MM.1S (cell line): ENCODE measurements around the gene RBBP6.

Source experiments
- DNase-seq: peaks from one replicate; pipeline ENCODE4 v3.0.0-alpha.2; 2015
- H2AFZ ChIP-seq: fragments of 300-600 bp; sonication (generic); 2 replicates; pipeline ENCODE4 v1.6.0; 2016; ENCODE audit warnings: antibody characterized with exemption, low read length
- H3F3A ChIP-seq: fragments of 300-600 bp; sonication (generic); 2 replicates; pipeline ENCODE4 v1.6.1; 2016; ENCODE audit warnings: mild to moderate bottlenecking, antibody characterized with exemption, low read length, moderate library complexity, mixed read lengths; ENCODE audit not compliant: insufficient read depth
- H3K27ac ChIP-seq: fragments of 300-600 bp; sonication (generic); 2 replicates; pipeline ENCODE4 v1.5.1; 2016; ENCODE audit warnings: mild to moderate bottlenecking, low read length
- H3K27me3 ChIP-seq: fragments of 300-600 bp; sonication (generic); replicated peaks from 2 replicates; pipeline ENCODE4 v1.6.0; 2016; ENCODE audit warnings: low read length; ENCODE audit not compliant: insufficient read depth
- H3K36me3 ChIP-seq: fragments of 300-600 bp; sonication (generic); replicated peaks from 2 replicates; pipeline ENCODE4 v1.6.1; 2016; ENCODE audit warnings: mild to moderate bottlenecking, low read length, mixed read lengths; ENCODE audit not compliant: insufficient read depth
- H3K4me1 ChIP-seq: fragments of 300-600 bp; sonication (generic); 2 replicates; pipeline ENCODE4 v1.6.1; 2016; ENCODE audit warnings: low read length, mixed read lengths
- H3K4me2 ChIP-seq: fragments of 300-600 bp; sonication (generic); 2 replicates; pipeline ENCODE4 v1.6.0; 2016; ENCODE audit warnings: low read depth, low read length
- H3K4me3 ChIP-seq: fragments of 300-600 bp; sonication (generic); 2 replicates; pipeline ENCODE4 v1.5.1; 2016; ENCODE audit warnings: low read length, mixed read lengths
- H3K79me2 ChIP-seq: fragments of 300-600 bp; sonication (generic); 2 replicates; pipeline ENCODE4 v1.6.1; 2016; ENCODE audit warnings: mixed run types, low read length, mixed read lengths
- H3K9ac ChIP-seq: fragments of 300-600 bp; sonication (generic); 2 replicates; pipeline ENCODE4 v1.6.1; 2016; ENCODE audit warnings: low read length, mixed read lengths
- H3K9me2 ChIP-seq: fragments of 300-600 bp; sonication (generic); replicated peaks from 2 replicates; pipeline ENCODE4 v1.6.1; 2016; ENCODE audit warnings: mild to moderate bottlenecking, low read length, mixed read lengths; ENCODE audit not compliant: insufficient read depth
- H3K9me3 ChIP-seq: fragments of 300-600 bp; sonication (generic); replicated peaks from 2 replicates; pipeline ENCODE4 v1.6.1; 2016; ENCODE audit warnings: mild to moderate bottlenecking, low read length, mixed read lengths; ENCODE audit not compliant: insufficient read depth
- H4K20me1 ChIP-seq: fragments of 300-600 bp; sonication (generic); 2 replicates; pipeline ENCODE4 v1.6.1; 2016; ENCODE audit warnings: mild to moderate bottlenecking, low read length, moderate library complexity, mixed read lengths; ENCODE audit not compliant: insufficient read depth
- CTCF ChIP-seq: fragments of 300-600 bp; sonication (generic); IDR thresholded peaks from 2 replicates; pipeline ENCODE4 v1.5.1; 2016; ENCODE audit warnings: antibody characterized with exemption, low read length, mixed read lengths
- EZH2 ChIP-seq: fragments of 300-600 bp; sonication (generic); optimal IDR thresholded peaks from 2 replicates; pipeline ENCODE3; 2017; ENCODE audit warnings: low read depth, mild to moderate bottlenecking, antibody characterized with exemption, low read length, mixed read lengths
- EZH2phosphoT487 ChIP-seq: fragments of 300-600 bp; sonication (generic); IDR thresholded peaks from 2 replicates; pipeline ENCODE4 v1.6.1; 2018; ENCODE audit warnings: antibody characterized with exemption, low read length

The RBBP6 gene

DNA sequence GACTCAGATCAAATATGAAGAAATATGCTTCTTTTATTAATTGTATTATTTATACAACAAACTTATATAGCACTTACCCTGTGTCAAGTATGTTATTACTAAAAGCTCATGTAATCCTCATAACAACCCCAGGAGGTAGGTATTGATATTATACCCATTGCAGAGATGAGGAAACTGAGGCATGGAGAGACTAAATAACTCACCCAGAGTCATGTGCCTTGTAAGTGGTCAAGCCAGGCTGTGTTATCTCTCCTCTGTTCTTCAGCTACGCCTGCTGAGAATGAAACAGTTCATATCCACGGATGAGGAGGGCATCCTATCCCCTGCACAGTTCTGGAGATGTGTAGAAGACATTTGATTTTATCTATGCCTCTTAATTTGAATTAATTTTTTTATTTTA, 78.1 kb downstream of the RBBP6 start:
- no peak overlapping the region for H3K4me3 ChIP-seq
- H3F3A ChIP-seq: no peaks in the 10 kb centered on the region
- H3K9ac ChIP-seq: no peak overlapping the region
- TF ChIP-seq EZH2phosphoT487 (no peak), CTCF (no peak), EZH2 (no peak)
- H3K9me3 ChIP-seq: no peaks in the 10 kb centered on the region
- H3K36me3 ChIP-seq: no peaks in the 10 kb centered on the region
- H3K27ac ChIP-seq: no peak overlapping the region
- no peak for DNase-seq
- no peak overlapping the region for H2AFZ ChIP-seq
- no peaks in the 10 kb centered on the region for H3K27me3 ChIP-seq
- H3K9me2 ChIP-seq: no peaks in the 10 kb centered on the region
- H3K4me2 ChIP-seq: no peak overlapping the region
- no peaks in the 10 kb centered on the region for H3K4me1 ChIP-seq
- no peaks in the 10 kb centered on the region for H4K20me1 ChIP-seq
- H3K79me2 ChIP-seq: no peaks in the 10 kb centered on the region
